Lung (tissue), 12 donors: ENCODE measurements around the gene CCL3. TPM values are rescaled to one million over a fixed set of nuclear protein-coding genes. Genes with fewer than 3 reads are reported as not detected.
"Not testable (repeated sequence)": the region's sequence is repeated elsewhere in the genome, so short reads cannot be mapped to it uniquely, and the experiment has no call there.

Source experiments
- ATAC-seq: fragments of 200-7000 bp; cut with Tn5 transposase; one replicate; pipeline ENCODE4 v1.9.1; 2020; ENCODE audit warnings: moderate number of reproducible peaks; ENCODE audit not compliant: insufficient read depth, low FRiP score
- DNase-seq, 3 donors: peaks; one replicate each; pipeline ENCODE4 v3.0.0-alpha.2; 2013 to 2017
- H3K27ac ChIP-seq, 2 donors: one replicate each; pipeline ENCODE4 v1.5.1; 2013; ENCODE audit warnings: mild to moderate bottlenecking in 2 of 2, moderate library complexity in 2 of 2, control low read depth in 1 of 2, inconsistent platforms in 1 of 2, low read depth in 1 of 2, low read length in 1 of 2
- H3K27me3 ChIP-seq, 3 donors: one replicate each; pipeline ENCODE4 v1.5.1; 2013; ENCODE audit warnings: low read length in 2 of 3; ENCODE audit not compliant: control insufficient read depth in 3 of 3, insufficient read depth in 3 of 3
- H3K36me3 ChIP-seq, 4 donors: one replicate each; pipeline ENCODE4 v1.5.1; 2013; ENCODE audit warnings: low read length in 4 of 4, mild to moderate bottlenecking in 1 of 4, moderate library complexity in 1 of 4; ENCODE audit not compliant: control insufficient read depth in 4 of 4, insufficient read depth in 4 of 4
- H3K4me1 ChIP-seq, 5 donors: one replicate each; pipeline ENCODE4 v1.5.1; 2013; ENCODE audit warnings: low read length in 5 of 5, mild to moderate bottlenecking in 2 of 5, moderate library complexity in 1 of 5; ENCODE audit not compliant: control insufficient read depth in 5 of 5, insufficient read depth in 5 of 5
- H3K4me3 ChIP-seq: one replicate; pipeline ENCODE4 v1.5.1; 2013; ENCODE audit warnings: mild to moderate bottlenecking, control low read depth, moderate library complexity
- H3K9ac ChIP-seq, 2 donors: one replicate each; pipeline ENCODE4 v1.5.1; 2013; ENCODE audit warnings: low read length in 2 of 2, control low read depth in 1 of 2; ENCODE audit not compliant: insufficient read depth in 1 of 2
- H3K9me3 ChIP-seq, 4 donors: one replicate each; pipeline ENCODE4 v1.5.1; 2013; ENCODE audit warnings: low read length in 3 of 4, mild to moderate bottlenecking in 1 of 4, moderate library complexity in 1 of 4; ENCODE audit not compliant: control insufficient read depth in 4 of 4, insufficient read depth in 3 of 4
- CTCF ChIP-seq: IDR thresholded peaks from 2 replicates; pipeline ENCODE4 v1.5.1; 2012; ENCODE audit warnings: mild to moderate bottlenecking; ENCODE audit errors: control extremely low read depth, extremely low read depth
- WGBS, 2 donors: extraction: QIAGEN DNeasy Blood & Tissue Kit; methylation state at CpG; one replicate each; pipeline ENCODE4 v1.1.7; 2013; 5-methylcytosine and 5-hydroxymethylcytosine counted together
- polyA plus RNA-seq, 2 donors: library from polyadenylated mRNA; stranded (reverse); fragments of 200-250 nt; gene quantifications; one replicate each; pipeline ENCODE4 v1.2.1, GENCODE V29; 2013
- total RNA-seq, 2 donors: library from RNA; depleted of rRNA in 1 of 2; stranded (reverse); fragments of >200 nt in 1 of 2; gene quantifications; one replicate each; pipeline ENCODE4 v1.2.1, GENCODE V29; 2014 to 2021
- donor health status: control.
- donor health status: control.
- donor health status: Bipolar disorder and iron deficiency.
- donor health status: healthy.
- donor health status: DM: yes; HTN: yes; CAD: no.

The CCL3 gene
- total and polyA plus RNA-seq, 4 donors, result 7.8 to 526 (median 23.9) TPM

GRCh38 chr17:36092230-36092629 lies 2.3 kb upstream of the CCL3 start:
- no peak for TF ChIP-seq CTCF
- ATAC-seq (no peak), DNase-seq (no peak)
- H3K27ac ChIP-seq, result no peak overlapping the region
- peaks cover 0 to 2% (median 0%) of the 10 kb centered on the region in 3 donors for H3K27me3 ChIP-seq
- no peaks in the 10 kb centered on the region for H3K9me3 ChIP-seq
- no peak overlapping the region for H3K9ac ChIP-seq
- H3K4me1 ChIP-seq, result no peaks in the 10 kb centered on the region
- no peaks in the 10 kb centered on the region for H3K36me3 ChIP-seq
- no peak overlapping the region for H3K4me3 ChIP-seq
- 54 to 55% methylated on average over 4 of the region's 4 CpGs for WGBS, 2 donors

DNA sequence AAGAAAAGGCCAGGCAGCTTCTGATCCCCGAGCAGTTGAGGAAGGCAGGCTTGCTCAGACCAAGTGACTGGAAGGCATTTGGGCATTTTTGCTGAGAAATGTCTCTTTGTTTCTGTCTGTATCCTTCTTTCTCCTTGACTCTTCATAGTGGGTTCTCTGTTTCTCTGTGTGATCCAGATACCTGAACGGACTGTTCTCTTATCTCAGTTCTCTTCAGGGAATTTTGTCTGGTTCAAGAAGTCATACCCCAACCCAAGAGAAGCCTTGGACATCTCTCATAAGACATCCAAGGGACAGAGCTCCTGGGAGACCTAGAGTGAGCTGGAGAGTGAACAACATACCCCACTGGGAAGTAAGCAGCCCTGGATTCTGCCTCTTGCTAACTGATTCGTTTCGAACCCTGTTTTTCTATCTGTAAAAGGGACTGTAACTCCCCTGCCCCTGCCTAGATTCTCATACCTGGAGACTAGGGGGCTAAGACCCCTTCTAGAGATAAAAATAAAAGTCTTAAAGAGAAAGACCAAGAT lies 541 bp downstream of the CCL3 start:
- DNase-seq, result no peak
- peaks cover 0 to 8% (median 3%) of the 10 kb centered on the region in 5 donors for H3K4me1 ChIP-seq
- no peak for ATAC-seq
- WGBS, 2 donors, result 73 to 78% methylated on average over 4 of the region's 4 CpGs
- no peaks in the 10 kb centered on the region for H3K9me3 ChIP-seq
- H3K9ac ChIP-seq, result no peak overlapping the region
- no peak overlapping the region for H3K4me3 ChIP-seq
- no peak for TF ChIP-seq CTCF
- H3K36me3 ChIP-seq, result no peaks in the 10 kb centered on the region
- H3K27me3 ChIP-seq, result peaks cover 0 to 2% (median 0%) of the 10 kb centered on the region in 3 donors
- H3K27ac ChIP-seq, result no peak overlapping the region

GRCh38 chr17:36088670-36089338 lies 1.1 kb downstream of the CCL3 start:
- no peak for TF ChIP-seq CTCF
- Histone ChIP-seq H3K36me3 (no peaks in the 10 kb centered on the region), H3K9ac (no peak overlapping the region), H3K4me1 (peaks cover 0 to 8% (median 3%) of the 10 kb centered on the region in 5 donors), H3K27ac (no peak overlapping the region), H3K4me3 (no peak overlapping the region), H3K9me3 (no peaks in the 10 kb centered on the region), H3K27me3 (peaks cover 0 to 2% (median 0%) of the 10 kb centered on the region in 3 donors)
- DNase-seq (no peak), ATAC-seq (no peak)
- WGBS, 2 donors, result 79 to 82% methylated on average over 14 of the region's 14 CpGs

- not testable (repeated sequence) for H3K4me3 ChIP-seq, H3K4me1 ChIP-seq
These were observed 1.9 kb downstream of the CCL3 start for GRCh38 chr17:36087897-36088572.

GRCh38 chr17:36087471-36087870 lies 2.5 kb downstream of the CCL3 start:
- H3K9ac ChIP-seq, H3K27me3 ChIP-seq, DNase-seq, H3K27ac ChIP-seq, H3K4me1 ChIP-seq, H3K36me3 ChIP-seq, H3K9me3 ChIP-seq, H3K4me3 ChIP-seq, ATAC-seq: not testable (repeated sequence)
- no CpG with 5 or more reads among the region's 3 CpGs for WGBS, 2 donors

More at GRCh38 chr17:36087897-36088572, 1.9 kb downstream of the CCL3 start:
- H3K9ac ChIP-seq, ATAC-seq, H3K36me3 ChIP-seq, H3K9me3 ChIP-seq, H3K27me3 ChIP-seq, H3K27ac ChIP-seq, DNase-seq: not testable (repeated sequence)
- WGBS, 2 donors, result 84 to 89% methylated on average over 9 to 10 of the region's 10 CpGs
